Stimulated activated effector memory CD8-positive, alpha-beta T cell treated with anti-CD3 and anti-CD28 coated beads, Interleukin-12 subunit alpha, Interleukin-12 subunit beta, amount 100 ng/mL, for 72 hours (primary cell): ENCODE measurements around the gene UBIAD1.

Source experiments
- ATAC-seq: fragments of 150-1000 bp; cut with Tn5 transposase; 2 replicates; pipeline ENCODE4 v1.10.0; 2021
- DNase-seq, 2 donors: peaks; one replicate each; pipeline ENCODE4 v3.0.0; 2021 to 2022; ENCODE audit warnings: low spot score in 2 of 2
- H3K27ac Mint-ChIP-seq: one replicate; pipeline ENCODE4 v1.8.0; 2022; ENCODE audit warnings: mild to moderate bottlenecking, mixed read lengths
- H3K36me3 Mint-ChIP-seq: one replicate; pipeline ENCODE4 v1.8.0; 2022; ENCODE audit warnings: mild to moderate bottlenecking, mixed read lengths
- H3K4me1 Mint-ChIP-seq: one replicate; pipeline ENCODE4 v1.8.0; 2022; ENCODE audit warnings: mixed read lengths
- H3K4me3 Mint-ChIP-seq: one replicate; pipeline ENCODE4 v1.8.0; 2022; ENCODE audit warnings: mild to moderate bottlenecking, mixed read lengths
- H3K9me3 Mint-ChIP-seq: one replicate; pipeline ENCODE4 v1.8.0; 2022; ENCODE audit warnings: mixed read lengths

UBIAD1 gene

GRCh38 chr1:11318982-11319381 is 46.0 kb downstream of the UBIAD1 start:
- Mint-ChIP-seq H3K9me3 (no peaks in the 10 kb centered on the region), H3K4me1 (peaks cover 7% of the 10 kb centered on the region), H3K36me3 (no peaks in the 10 kb centered on the region), H3K4me3 (no peak overlapping the region), H3K27ac (no peak overlapping the region)
- DNase-seq (no peak), ATAC-seq (no peak)

GRCh38 chr1:11320153-11320936 is 47.3 kb downstream of the UBIAD1 start:
- Mint-ChIP-seq H3K27ac (no peak overlapping the region), H3K36me3 (no peaks in the 10 kb centered on the region), H3K4me1 (peaks cover 7% of the 10 kb centered on the region), H3K4me3 (no peak overlapping the region), H3K9me3 (no peaks in the 10 kb centered on the region)
- ATAC-seq (peak; percentile 67), DNase-seq (peak; percentile 27 to 67)

GRCh38 chr1:11321656-11322491 is 48.9 kb downstream of the UBIAD1 start:
- H3K4me1 Mint-ChIP-seq, result peaks cover 7% of the 10 kb centered on the region
- no peaks in the 10 kb centered on the region for H3K36me3 Mint-ChIP-seq
- H3K9me3 Mint-ChIP-seq, result no peaks in the 10 kb centered on the region
- ATAC-seq (no peak), DNase-seq (no peak)
- no peak overlapping the region for H3K27ac Mint-ChIP-seq
- no peak overlapping the region for H3K4me3 Mint-ChIP-seq

- Mint-ChIP-seq H3K4me1 (peaks cover 7% of the 10 kb centered on the region), H3K9me3 (no peaks in the 10 kb centered on the region), H3K36me3 (no peaks in the 10 kb centered on the region), H3K4me3 (no peak overlapping the region), H3K27ac (no peak overlapping the region)
- ATAC-seq (no peak), DNase-seq (no peak)
Observed at GRCh38 chr1:11324567-11325165, 51.7 kb downstream of the UBIAD1 start.

- no peaks in the 10 kb centered on the region for H3K9me3 Mint-ChIP-seq
- ATAC-seq (no peak), DNase-seq (no peak)
- no peak overlapping the region for H3K4me3 Mint-ChIP-seq
- H3K4me1 Mint-ChIP-seq, result no peaks in the 10 kb centered on the region
- H3K36me3 Mint-ChIP-seq, result no peaks in the 10 kb centered on the region
- H3K27ac Mint-ChIP-seq, result no peak overlapping the region
Observed at GRCh38 chr1:11326070-11326469, 53.1 kb downstream of the UBIAD1 start.

GRCh38 chr1:11328444-11328843 is 55.4 kb downstream of the UBIAD1 start:
- Mint-ChIP-seq H3K27ac (no peak overlapping the region), H3K4me3 (no peak overlapping the region), H3K36me3 (no peaks in the 10 kb centered on the region), H3K4me1 (no peaks in the 10 kb centered on the region), H3K9me3 (no peaks in the 10 kb centered on the region)
- ATAC-seq, result no peak
- DNase-seq, result no peak

- Mint-ChIP-seq H3K4me3 (no peak overlapping the region), H3K27ac (no peak overlapping the region), H3K36me3 (no peaks in the 10 kb centered on the region), H3K4me1 (peaks cover 5% of the 10 kb centered on the region), H3K9me3 (no peaks in the 10 kb centered on the region)
- ATAC-seq (no peak), DNase-seq (no peak)
Observed at GRCh38 chr1:11330411-11330810, 57.4 kb downstream of the UBIAD1 start.

GRCh38 chr1:11331036-11331944 is 58.3 kb downstream of the UBIAD1 start:
- no peak overlapping the region for H3K4me3 Mint-ChIP-seq
- ATAC-seq (no peak), DNase-seq (no peak)
- no peak overlapping the region for H3K27ac Mint-ChIP-seq
- no peaks in the 10 kb centered on the region for H3K9me3 Mint-ChIP-seq
- no peaks in the 10 kb centered on the region for H3K36me3 Mint-ChIP-seq
- peaks cover 5% of the 10 kb centered on the region for H3K4me1 Mint-ChIP-seq

- no peak overlapping the region for H3K4me3 Mint-ChIP-seq
- no peaks in the 10 kb centered on the region for H3K9me3 Mint-ChIP-seq
- ATAC-seq (no peak), DNase-seq (no peak)
- H3K36me3 Mint-ChIP-seq, result no peaks in the 10 kb centered on the region
- no peak overlapping the region for H3K27ac Mint-ChIP-seq
- peaks cover 5% of the 10 kb centered on the region for H3K4me1 Mint-ChIP-seq
Observed at GRCh38 chr1:11331945-11332546, 59.0 kb downstream of the UBIAD1 start.

- Mint-ChIP-seq H3K9me3 (no peaks in the 10 kb centered on the region), H3K36me3 (no peaks in the 10 kb centered on the region), H3K27ac (peak overlapping the region; percentile 30), H3K4me1 (peaks cover 5% of the 10 kb centered on the region), H3K4me3 (no peak overlapping the region)
- no peak for ATAC-seq
- DNase-seq, result no peak
Observed at GRCh38 chr1:11333631-11334030, 60.6 kb downstream of the UBIAD1 start.

- Mint-ChIP-seq H3K36me3 (no peaks in the 10 kb centered on the region), H3K27ac (no peak overlapping the region), H3K4me1 (peaks cover 5% of the 10 kb centered on the region), H3K9me3 (no peaks in the 10 kb centered on the region), H3K4me3 (no peak overlapping the region)
- ATAC-seq (no peak), DNase-seq (no peak)
Observed at GRCh38 chr1:11334261-11334804, 61.3 kb downstream of the UBIAD1 start.

GRCh38 chr1:11334821-11335220 is 61.8 kb downstream of the UBIAD1 start:
- DNase-seq, result no peak
- Mint-ChIP-seq H3K4me3 (no peak overlapping the region), H3K4me1 (peaks cover 5% of the 10 kb centered on the region), H3K36me3 (no peaks in the 10 kb centered on the region), H3K9me3 (no peaks in the 10 kb centered on the region), H3K27ac (peak overlapping the region; percentile 80)
- no peak for ATAC-seq

- H3K27ac Mint-ChIP-seq, result peak overlapping the region; percentile 80
- DNase-seq, result no peak
Observed at GRCh38 chr1:11335417-11336056, 62.5 kb downstream of the UBIAD1 start.

GRCh38 chr1:11337580-11338073 is 64.6 kb downstream of the UBIAD1 start:
- ATAC-seq, result peak; percentile 74

More at GRCh38 chr1:11335417-11336056, 62.5 kb downstream of the UBIAD1 start:
- H3K4me1 Mint-ChIP-seq, result peaks cover 5% of the 10 kb centered on the region
- no peaks in the 10 kb centered on the region for H3K9me3 Mint-ChIP-seq
- peak; percentile 56 for ATAC-seq
- H3K4me3 Mint-ChIP-seq, result no peak overlapping the region
- H3K36me3 Mint-ChIP-seq, result no peaks in the 10 kb centered on the region

More at GRCh38 chr1:11337580-11338073, 64.6 kb downstream of the UBIAD1 start:
- no peaks in the 10 kb centered on the region for H3K36me3 Mint-ChIP-seq
- peaks cover 5% of the 10 kb centered on the region for H3K4me1 Mint-ChIP-seq
- H3K27ac Mint-ChIP-seq, result no peak overlapping the region
- H3K4me3 Mint-ChIP-seq, result no peak overlapping the region
- DNase-seq, result peak; percentile 58 to 81
- no peaks in the 10 kb centered on the region for H3K9me3 Mint-ChIP-seq
